HCT116 (cell line): ENCODE measurements around the gene RPGRIP1.

Experiments
- CBX3 ChIP-seq: IDR thresholded peaks from 2 replicates; pipeline ENCODE4 v1.6.1; 2012; ENCODE audit warnings: low read depth
- CTCF ChIP-seq, 3 experiments: fragments of 200-600 bp in 1 of 3; sonication (generic) in 1 of 3; IDR thresholded peaks in 2 of 3; conservative IDR thresholded peaks in 1 of 3; 2 replicates each; pipeline ENCODE4 v1.5.1; 2012 to 2017; ENCODE audit warnings: low read depth in 2 of 3, low read length in 2 of 3, antibody characterized with exemption in 1 of 3, borderline replicate concordance in 1 of 3, control low read depth in 1 of 3, mild to moderate bottlenecking in 1 of 3, mixed read lengths in 1 of 3, mixed run types in 1 of 3, moderate library complexity in 1 of 3; ENCODE audit not compliant: insufficient read depth in 1 of 3
- EGR1 ChIP-seq: IDR thresholded peaks from 2 replicates; pipeline ENCODE4 v1.6.1; 2012; ENCODE audit warnings: low read depth
- EZH2 ChIP-seq: fragments of 200-600 bp; sonication (generic); IDR thresholded peaks from 2 replicates; pipeline ENCODE4 v1.6.1; 2017; ENCODE audit warnings: antibody characterized with exemption, mixed run types
- JUND ChIP-seq: IDR thresholded peaks from 2 replicates; pipeline ENCODE4 v1.6.1; 2012
- MAX ChIP-seq: IDR thresholded peaks from 2 replicates; pipeline ENCODE4 v1.6.1; 2012
- POLR2AphosphoS5 ChIP-seq: IDR thresholded peaks from 2 replicates; pipeline ENCODE4 v1.6.1; 2011; ENCODE audit warnings: mild to moderate bottlenecking, low read depth, low read length, moderate library complexity
- RAD21 ChIP-seq: IDR thresholded peaks from 2 replicates; pipeline ENCODE4 v1.6.1; 2012; ENCODE audit warnings: low read depth, mild to moderate bottlenecking
- ZBTB33 ChIP-seq: IDR thresholded peaks from 2 replicates; pipeline ENCODE4 v1.6.1; 2011; ENCODE audit warnings: mild to moderate bottlenecking, low read length, moderate library complexity; ENCODE audit not compliant: insufficient replicate concordance; ENCODE audit errors: extremely low read depth
- ZNF274 ChIP-seq: fragments of 200-500 bp; sonication (Bioruptor generic); IDR thresholded peaks from 2 replicates; pipeline ENCODE4 v1.6.1; 2014; ENCODE audit warnings: mild to moderate bottlenecking, low read depth, low read length, inconsistent platforms

GRCh38 chr14:21298358-21298757 is 18.5 kb downstream of the RPGRIP1 start:
- TF ChIP-seq CTCF (IDR thresholded peaks at IDR 0.05 in 2 of 3, conservative IDR thresholded peaks at IDR 0.05 in 1 of 3; ENCODE audit: borderline replicate concordance in 1 of 3, insufficient read depth in 1 of 3, low read depth in 2 of 3, low read length in 2 of 3) (no peak), POLR2AphosphoS5 (no peak), RAD21 (no peak), MAX (no peak), CBX3 (no peak), ZBTB33 (no peak), JUND (no peak), EZH2 (no peak), ZNF274 (no peak), EGR1 (no peak)
